Ishikawa (cell line): ENCODE results near the gene SHMT1.

Experiments used
- CEBPB ChIP-seq: IDR thresholded peaks from 2 replicates; pipeline ENCODE4 v1.6.1; 2012
- CREB1 ChIP-seq: IDR thresholded peaks from 2 replicates; pipeline ENCODE4 v1.6.1; 2012; ENCODE audit warnings: low read depth
- EP300 ChIP-seq: IDR thresholded peaks from 2 replicates; pipeline ENCODE4 v1.6.1; 2012; ENCODE audit warnings: borderline replicate concordance
- MAX ChIP-seq: IDR thresholded peaks from 2 replicates; pipeline ENCODE4 v1.6.1; 2012
- REST ChIP-seq: IDR thresholded peaks from 2 replicates; pipeline ENCODE4 v1.6.1; 2012; ENCODE audit warnings: low read depth, mild to moderate bottlenecking
- TCF12 ChIP-seq: IDR thresholded peaks from 2 replicates; pipeline ENCODE4 v1.6.1; 2012; ENCODE audit warnings: low read depth
- TEAD4 ChIP-seq: IDR thresholded peaks from 2 replicates; pipeline ENCODE4 v1.6.1; 2012

GRCh38 chr17:18323507-18324139 is 39.7 kb downstream of the SHMT1 start:
- TF ChIP-seq EP300 (no peak), CEBPB (no peak), TCF12 (no peak), REST (no peak), MAX (no peak), CREB1 (no peak), TEAD4 (no peak)
